ENCODE data around the gene LYPLA2.
"Not testable (repeated sequence)": the region's sequence is repeated elsewhere in the genome, so short reads cannot be mapped to it uniquely, and the experiment has no call there.

The LYPLA2 gene

DNA sequence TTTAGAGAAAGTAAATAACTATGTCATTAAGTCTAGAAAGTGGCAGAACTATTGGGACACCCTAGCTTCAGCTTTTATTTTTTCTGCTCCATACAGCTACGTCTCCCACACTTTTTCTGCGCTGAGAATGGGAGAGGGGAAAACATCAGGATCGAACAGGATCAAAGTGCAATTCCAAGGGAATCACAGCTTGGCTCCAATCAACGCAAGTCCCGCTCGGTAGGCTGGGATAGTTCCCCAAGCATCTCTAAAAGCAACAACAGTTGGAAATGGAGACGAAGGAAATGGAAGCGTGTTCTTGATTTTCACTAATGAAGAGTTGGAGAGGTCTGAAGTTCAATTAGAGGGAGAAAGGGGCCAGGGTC, 33.7 kb downstream of the LYPLA2 start:
- TF ChIP-seq ZNF274 (IDR thresholded peaks at IDR 0.05; ENCODE audit: low read depth, low read length): no peak
- peak overlapping the region; percentile 82 for H3K4me3 ChIP-seq (ENCODE audit: low read length)

DNA sequence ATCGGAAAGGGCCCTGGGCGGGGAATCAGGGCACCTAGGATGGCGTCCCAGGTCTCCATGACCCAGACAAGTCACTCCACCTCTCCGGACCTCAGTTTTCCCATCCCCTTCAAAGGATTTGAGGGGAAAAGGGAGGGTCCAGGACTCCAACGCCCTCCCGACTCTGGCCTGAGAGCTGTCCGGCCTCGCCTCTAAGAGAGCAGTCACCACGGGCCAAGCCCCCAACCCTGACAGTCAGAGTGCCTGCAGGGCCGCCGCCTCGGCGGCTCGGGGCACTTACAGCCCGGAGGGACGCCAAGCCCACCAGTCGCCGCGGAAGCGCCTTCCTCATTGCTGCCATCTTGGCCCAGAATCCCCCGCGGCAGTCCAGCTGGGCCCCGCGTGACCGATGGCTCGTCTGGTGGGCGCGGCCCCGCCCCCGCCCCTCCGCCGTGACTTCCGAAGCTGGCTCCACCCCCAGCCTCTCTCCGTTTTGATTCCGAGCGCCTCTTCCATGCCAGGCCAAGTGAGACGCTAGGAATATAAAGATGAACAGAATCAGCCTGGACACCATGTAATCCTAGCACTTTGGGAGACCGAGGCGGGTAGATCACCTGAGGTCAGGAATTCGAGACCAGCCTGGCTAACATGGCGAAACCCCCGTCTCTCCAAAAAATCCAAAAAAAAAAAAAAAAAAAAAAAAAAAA, 34.3 kb downstream of the LYPLA2 start, which contains the start of gene HMGCL:
HMGCL (minus strand) TSS at position 354 of the 686 bp plus-strand sequence; CDS start at position 340, 14 bp downstream.
- H3K4me3 ChIP-seq (ENCODE audit: low read length): peak within 1 kb of the TSS; percentile 82
- no peak for TF ChIP-seq ZNF274 (IDR thresholded peaks at IDR 0.05; ENCODE audit: low read depth, low read length)

DNA sequence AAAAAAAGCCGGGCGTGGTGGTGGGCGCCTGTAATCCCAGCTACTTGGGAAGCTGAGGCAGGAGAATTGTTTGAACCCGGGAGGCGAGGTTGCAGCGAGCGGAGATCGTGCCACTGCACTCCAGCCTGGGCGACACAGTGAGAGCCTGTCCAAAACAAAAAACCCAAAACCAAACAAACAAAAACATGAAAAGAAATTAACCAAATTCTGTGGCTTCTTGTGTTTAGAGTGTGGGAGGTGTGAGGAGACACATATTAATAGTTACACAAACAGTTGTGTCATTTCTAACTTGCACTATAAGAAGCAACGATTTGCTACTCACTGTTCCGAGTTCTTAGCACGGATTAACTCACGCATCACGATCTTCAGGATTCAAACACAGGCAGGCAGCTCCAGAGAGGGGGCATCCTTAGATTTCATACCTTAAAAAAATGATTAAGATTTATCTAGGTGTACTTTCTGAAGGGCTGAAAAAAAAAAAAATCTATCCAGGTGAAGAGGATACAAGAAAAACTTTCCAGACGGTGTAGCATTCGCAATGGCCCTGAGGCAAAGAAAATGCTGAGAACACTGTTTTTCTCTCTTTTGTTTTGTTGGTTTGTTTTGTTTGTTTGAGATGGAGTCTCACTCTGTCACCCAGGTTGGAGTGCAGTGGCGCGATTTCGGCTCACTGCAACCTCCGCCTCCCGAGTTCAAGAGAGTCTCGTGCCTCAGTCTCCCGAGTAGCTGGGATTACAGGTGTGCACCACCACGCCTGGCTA, 35.0 kb downstream of the LYPLA2 start:
- no peak for TF ChIP-seq ZNF274 (IDR thresholded peaks at IDR 0.05; ENCODE audit: low read depth, low read length)
- peak overlapping the region; percentile 82; the same call in 1 of the 2 replicates for H3K4me3 ChIP-seq (ENCODE audit: low read length)

DNA sequence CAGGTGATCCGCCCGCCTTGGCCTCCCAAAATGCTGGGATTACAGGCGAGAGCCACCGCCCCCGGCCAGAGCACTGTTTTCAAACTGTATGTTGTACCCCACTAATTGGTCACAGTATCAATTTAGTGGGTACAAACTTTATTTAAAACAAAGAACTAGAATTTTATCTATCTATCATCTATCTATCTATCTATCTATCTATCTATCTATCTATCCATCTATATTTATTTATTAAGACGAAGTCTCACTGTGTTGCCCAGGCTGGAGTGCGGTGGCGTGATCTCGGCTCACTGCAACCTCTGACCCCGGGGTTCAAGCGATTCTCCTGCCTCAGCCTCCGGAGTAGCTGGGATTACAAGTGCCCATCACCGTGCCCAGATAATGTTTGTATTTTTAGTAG, 35.6 kb downstream of the LYPLA2 start:
- H3K4me3 ChIP-seq (ENCODE audit: low read length): not testable (repeated sequence)

DNA sequence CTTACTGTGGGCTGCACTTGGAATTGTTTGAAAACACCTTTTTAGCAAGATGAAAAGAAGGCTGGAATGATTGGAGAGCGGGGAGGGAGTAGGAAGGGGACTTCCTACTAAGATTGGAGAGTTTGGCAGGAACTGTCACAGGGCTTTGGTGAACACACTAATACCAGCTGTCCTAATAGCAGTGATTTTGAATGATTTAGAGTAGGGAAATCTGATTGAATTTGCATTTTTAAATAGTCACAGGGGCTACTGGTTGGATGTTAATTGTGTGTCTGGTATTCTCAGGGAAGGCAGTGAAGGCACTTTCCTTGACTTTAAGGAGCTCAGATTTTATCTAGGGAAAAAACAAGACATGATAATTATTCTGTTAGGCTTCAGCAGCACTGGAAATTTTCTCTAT, 36.8 kb downstream of the LYPLA2 start:
- TF ChIP-seq ZNF274 (IDR thresholded peaks at IDR 0.05; ENCODE audit: low read depth, low read length): no peak
- H3K4me3 ChIP-seq (ENCODE audit: low read length): no peak overlapping the region

DNA sequence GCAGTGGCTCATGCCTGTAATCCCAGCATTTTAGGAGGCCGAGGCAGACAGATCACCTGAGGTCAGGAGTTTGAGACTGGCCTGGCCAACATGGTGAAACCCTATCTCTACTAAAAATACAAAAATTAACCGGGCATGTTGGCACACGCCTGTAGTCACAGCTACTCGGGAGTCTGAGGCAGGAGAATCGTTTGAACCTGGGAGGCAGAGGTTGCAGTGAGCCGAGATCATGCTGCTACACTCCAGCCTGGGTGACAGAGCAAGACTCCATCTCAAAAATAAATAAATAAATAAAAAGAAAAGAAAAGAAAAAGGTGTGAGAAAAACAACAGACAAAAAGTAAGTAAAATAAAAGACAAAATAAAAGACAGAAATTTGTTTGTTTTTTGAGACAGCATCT, 43.2 kb downstream of the LYPLA2 start:
- H3K4me3 ChIP-seq (ENCODE audit: low read length): not testable (repeated sequence)

DNA sequence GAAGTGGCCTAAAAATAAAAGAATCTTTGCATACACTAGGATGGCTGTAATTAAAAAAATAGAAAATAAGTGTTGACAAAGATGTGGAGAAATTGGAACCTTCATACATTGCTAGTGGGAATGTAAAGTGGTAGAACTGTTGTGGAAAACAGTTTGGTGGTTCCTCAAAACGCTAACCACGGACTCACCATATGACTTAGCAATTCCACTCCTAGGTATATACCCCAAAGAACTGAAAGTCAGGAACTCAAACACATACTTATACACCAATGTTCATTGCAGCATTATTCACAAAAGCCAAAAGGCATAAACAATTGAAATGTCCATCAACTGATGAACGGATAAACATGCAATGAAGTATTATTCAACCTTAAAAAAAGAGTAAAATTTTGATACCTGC, 45.1 kb downstream of the LYPLA2 start:
- no peak for TF ChIP-seq ZNF274 (IDR thresholded peaks at IDR 0.05; ENCODE audit: low read depth, low read length)
- H3K4me3 ChIP-seq (ENCODE audit: low read length): no peak overlapping the region

DNA sequence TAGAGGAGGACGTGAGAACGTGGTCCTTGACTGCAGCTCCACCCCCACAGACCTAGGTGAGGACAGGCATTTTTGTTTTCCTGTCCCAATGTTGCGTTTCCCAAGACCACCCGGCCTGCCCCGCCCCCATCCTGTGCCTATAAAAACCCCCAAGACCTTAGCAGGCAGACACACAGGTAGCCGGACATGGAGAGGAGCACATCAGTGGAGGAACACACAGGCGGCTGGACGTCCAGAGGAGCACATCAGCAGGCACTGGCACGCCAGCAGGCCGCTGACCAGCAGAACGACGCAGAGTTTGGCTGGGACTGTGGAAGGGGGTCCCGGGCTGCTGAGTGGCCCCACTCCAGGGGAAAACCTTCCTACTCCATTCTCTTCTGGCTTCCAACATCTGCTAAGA, 47.0 kb downstream of the LYPLA2 start:
- TF ChIP-seq ZNF274 (IDR thresholded peaks at IDR 0.05; ENCODE audit: low read depth, low read length): no peak
- no peak overlapping the region; the same call in 1 of the 2 replicates for H3K4me3 ChIP-seq (ENCODE audit: low read length)

DNA sequence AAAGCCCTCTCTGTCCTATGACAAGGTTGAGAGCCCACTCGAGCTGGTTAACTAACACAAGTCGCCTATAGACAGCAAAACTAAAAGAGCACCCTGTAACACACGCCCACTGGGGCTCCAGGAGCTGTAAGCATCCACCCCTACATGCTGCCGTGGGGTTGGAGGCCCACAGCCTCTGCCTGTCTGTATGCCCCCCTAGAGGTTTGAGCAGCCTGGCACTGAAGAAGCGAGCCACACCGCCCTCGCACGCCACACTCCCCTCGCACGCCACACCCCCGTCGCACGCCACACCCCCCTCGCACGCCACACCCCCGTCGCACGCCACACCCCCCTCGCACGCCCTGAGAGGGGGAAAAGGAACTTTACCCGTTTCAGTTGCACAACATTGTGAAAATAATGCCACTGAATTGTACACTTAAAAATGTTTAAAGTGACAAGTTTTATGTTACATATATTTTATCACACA, 47.5 kb downstream of the LYPLA2 start:
- peak overlapping the region; percentile 29; the same call in 1 of the 2 replicates for H3K4me3 ChIP-seq (ENCODE audit: low read length)
- TF ChIP-seq ZNF274 (IDR thresholded peaks at IDR 0.05; ENCODE audit: low read depth, low read length): no peak

DNA sequence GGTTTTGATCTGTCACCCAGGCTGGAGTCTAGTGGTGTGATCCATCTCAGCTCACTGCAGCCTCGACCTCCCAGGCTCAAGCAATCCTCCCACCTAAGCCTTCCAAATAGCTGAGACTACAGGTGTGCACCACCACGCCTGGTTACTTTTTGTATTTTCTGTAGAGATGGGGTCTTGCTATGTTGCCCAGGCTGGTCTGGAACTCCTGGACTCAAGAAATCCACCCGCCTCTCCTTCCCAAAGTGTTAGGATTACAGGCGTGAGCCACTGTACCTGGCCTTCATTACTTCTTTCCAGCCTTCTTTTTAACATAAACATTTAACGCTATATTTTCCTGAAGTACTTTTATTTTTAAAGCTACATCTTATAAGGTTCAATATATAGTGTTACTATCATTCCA, 52.7 kb downstream of the LYPLA2 start:
- no peak overlapping the region for H3K4me3 ChIP-seq (ENCODE audit: low read length)

More for the DNA sequence above, 52.7 kb downstream of the LYPLA2 start:
- TF ChIP-seq ZNF274 (IDR thresholded peaks at IDR 0.05; ENCODE audit: low read depth, low read length): no peak
